Measurements from ENCODE around the gene YIF1A.

Gene YIF1A

GRCh38 chr11:66333896-66334604, 45.1 kb upstream of the YIF1A start:
- DNase-seq (ENCODE audit: low read depth): no peak
- TF ChIP-seq CTCF (IDR thresholded peaks at IDR 0.05; ENCODE audit: control insufficient read depth, extremely low read depth, insufficient read depth): no peak
- no peak overlapping the region for H3K4me3 ChIP-seq (ENCODE audit: low read depth, low read length)

GRCh38 chr11:66333220-66333877, 44.4 kb upstream of the YIF1A start:
- no peak overlapping the region for H3K4me3 ChIP-seq (ENCODE audit: low read depth, low read length)
- TF ChIP-seq CTCF (IDR thresholded peaks at IDR 0.05; ENCODE audit: control insufficient read depth, extremely low read depth, insufficient read depth): no peak
- DNase-seq (ENCODE audit: low read depth): no peak

- DNase-seq (ENCODE audit: low read depth): no peak
- TF ChIP-seq CTCF (IDR thresholded peaks at IDR 0.05; ENCODE audit: control insufficient read depth, extremely low read depth, insufficient read depth): no peak
- no peak overlapping the region for H3K4me3 ChIP-seq (ENCODE audit: low read depth, low read length)
Observed at GRCh38 chr11:66332371-66333219, 43.7 kb upstream of the YIF1A start.

- TF ChIP-seq CTCF (IDR thresholded peaks at IDR 0.05; ENCODE audit: control insufficient read depth, extremely low read depth, insufficient read depth): no peak
- H3K4me3 ChIP-seq (ENCODE audit: low read depth, low read length): no peak overlapping the region
- DNase-seq (ENCODE audit: low read depth): no peak
Observed at GRCh38 chr11:66331542-66332370, 42.8 kb upstream of the YIF1A start.

- no peak overlapping the region for H3K4me3 ChIP-seq (ENCODE audit: low read depth, low read length)
- no peak for DNase-seq (ENCODE audit: low read depth)
- no peak for TF ChIP-seq CTCF (IDR thresholded peaks at IDR 0.05; ENCODE audit: control insufficient read depth, extremely low read depth, insufficient read depth)
Observed at GRCh38 chr11:66330931-66331330, 42.0 kb upstream of the YIF1A start.

- TF ChIP-seq CTCF (IDR thresholded peaks at IDR 0.05; ENCODE audit: control insufficient read depth, extremely low read depth, insufficient read depth): no peak
- no peak overlapping the region for H3K4me3 ChIP-seq (ENCODE audit: low read depth, low read length)
- no peak for DNase-seq (ENCODE audit: low read depth)
Observed at GRCh38 chr11:66329165-66329673, 40.3 kb upstream of the YIF1A start.

Measured in LNCaP clone FGC (cell line).